Endothelial cell of umbilical vein (primary cell): ENCODE measurements around the gene HSF2BP.

ENCODE experiments used
- EZH2 ChIP-seq: IDR thresholded peaks from 2 replicates; pipeline ENCODE4 v1.6.1; 2012; ENCODE audit warnings: borderline replicate concordance, low read depth, mild to moderate bottlenecking, moderate library complexity, low read length, inconsistent platforms; ENCODE audit not compliant: severe bottlenecking
- GATA2 ChIP-seq: IDR thresholded peaks from 2 replicates; pipeline ENCODE4 v1.7.0; 2011; ENCODE audit warnings: low read depth, mild to moderate bottlenecking, moderate library complexity, mixed read lengths, low read length; ENCODE audit not compliant: insufficient read length, insufficient read depth
- JUN ChIP-seq: IDR thresholded peaks from 2 replicates; pipeline ENCODE4 v1.6.1; 2011; ENCODE audit warnings: borderline replicate concordance, low read depth; ENCODE audit not compliant: insufficient read length, insufficient read depth
- POLR2A ChIP-seq: IDR thresholded peaks from 2 replicates; pipeline ENCODE4 v1.6.1; 2012; ENCODE audit warnings: low read depth, mild to moderate bottlenecking, control low read depth, low read length
- POLR2AphosphoS5 ChIP-seq: IDR thresholded peaks from 2 replicates; pipeline ENCODE4 v1.6.1; 2012; ENCODE audit warnings: low read depth, mild to moderate bottlenecking, control low read depth, low read length, moderate library complexity; ENCODE audit not compliant: insufficient read depth
- TF ChIP-seq, protein P1 (sequence below), 2 donors: IDR thresholded peaks; 1 replicate in 1 of 2; 2 replicates in 1 of 2; pipeline ENCODE4 v1.5.1; 2011; ENCODE audit warnings: low read length in 2 of 2, mild to moderate bottlenecking in 2 of 2, moderate library complexity in 2 of 2, control low read depth in 1 of 2, inconsistent platforms in 1 of 2, low read depth in 1 of 2; ENCODE audit not compliant: insufficient read depth in 1 of 2; ENCODE audit errors: extremely low read depth in 1 of 2

DNA sequence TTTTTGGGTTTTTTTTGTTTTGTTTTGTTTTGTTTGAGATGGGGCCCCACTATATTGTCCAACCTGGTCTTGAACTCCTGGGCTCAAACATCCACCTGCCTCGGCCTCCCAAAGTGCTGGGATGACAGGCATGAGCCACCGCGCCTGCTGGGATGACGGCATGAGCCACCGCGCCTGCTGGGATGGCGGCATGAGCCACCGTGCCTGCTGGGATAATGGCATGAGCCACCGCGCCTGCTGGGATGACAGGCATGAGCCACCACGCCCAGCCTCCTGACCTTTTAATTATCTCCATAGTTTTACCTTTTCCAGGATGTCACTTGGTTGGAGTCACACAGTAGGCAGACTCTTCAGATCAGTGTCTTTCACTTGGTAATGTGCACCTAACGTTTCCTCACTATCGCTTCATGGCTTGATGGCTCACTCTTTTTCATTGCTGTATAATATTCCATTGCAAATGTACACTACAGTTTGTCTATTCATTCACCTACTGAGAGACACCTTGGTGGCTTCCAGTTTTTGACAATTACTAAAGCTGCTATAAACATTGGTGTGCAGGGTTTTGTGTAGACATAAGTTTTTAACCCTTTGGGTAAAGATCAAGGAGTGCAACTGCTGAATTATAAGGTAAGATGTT lies 49.6 kb upstream of the HSF2BP start:
- TF ChIP-seq, protein P1, sequence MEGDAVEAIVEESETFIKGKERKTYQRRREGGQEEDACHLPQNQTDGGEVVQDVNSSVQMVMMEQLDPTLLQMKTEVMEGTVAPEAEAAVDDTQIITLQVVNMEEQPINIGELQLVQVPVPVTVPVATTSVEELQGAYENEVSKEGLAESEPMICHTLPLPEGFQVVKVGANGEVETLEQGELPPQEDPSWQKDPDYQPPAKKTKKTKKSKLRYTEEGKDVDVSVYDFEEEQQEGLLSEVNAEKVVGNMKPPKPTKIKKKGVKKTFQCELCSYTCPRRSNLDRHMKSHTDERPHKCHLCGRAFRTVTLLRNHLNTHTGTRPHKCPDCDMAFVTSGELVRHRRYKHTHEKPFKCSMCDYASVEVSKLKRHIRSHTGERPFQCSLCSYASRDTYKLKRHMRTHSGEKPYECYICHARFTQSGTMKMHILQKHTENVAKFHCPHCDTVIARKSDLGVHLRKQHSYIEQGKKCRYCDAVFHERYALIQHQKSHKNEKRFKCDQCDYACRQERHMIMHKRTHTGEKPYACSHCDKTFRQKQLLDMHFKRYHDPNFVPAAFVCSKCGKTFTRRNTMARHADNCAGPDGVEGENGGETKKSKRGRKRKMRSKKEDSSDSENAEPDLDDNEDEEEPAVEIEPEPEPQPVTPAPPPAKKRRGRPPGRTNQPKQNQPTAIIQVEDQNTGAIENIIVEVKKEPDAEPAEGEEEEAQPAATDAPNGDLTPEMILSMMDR (IDR thresholded peaks at IDR 0.05; ENCODE audit: extremely low read depth in 1 of 2, insufficient read depth in 1 of 2, low read depth in 1 of 2, low read length in 2 of 2) = no peak
- no peak for TF ChIP-seq POLR2A
- TF ChIP-seq POLR2AphosphoS5 = no peak
- TF ChIP-seq JUN = no peak
- TF ChIP-seq GATA2 = no peak
- no peak for TF ChIP-seq EZH2
